IMR-90 (cell line): ENCODE results near the gene APCDD1L.

Experiments used
- NFE2L2 ChIP-seq: fragments of 150-350 bp; IDR thresholded peaks from 2 replicates; pipeline ENCODE4 v1.6.1; 2016; ENCODE audit warnings: low read depth, mild to moderate bottlenecking, low read length
- POLR2A ChIP-seq: IDR thresholded peaks from 2 replicates; pipeline ENCODE4 v1.6.1; 2012; ENCODE audit warnings: mild to moderate bottlenecking, low read depth, low read length
- RAD21 ChIP-seq: IDR thresholded peaks from 2 replicates; pipeline ENCODE4 v1.6.1; 2012; ENCODE audit warnings: low read length, improper control_type of control experiment
- TF ChIP-seq, protein P1 (sequence below): conservative IDR thresholded peaks from 2 replicates; pipeline ENCODE4 v1.5.1; 2012; ENCODE audit warnings: mild to moderate bottlenecking, low read depth, low read length, improper control_type of control experiment
- TF ChIP-seq, protein P2 (sequence below): fragments of 150-350 bp; IDR thresholded peaks from 2 replicates; pipeline ENCODE4 v1.6.1; 2017; ENCODE audit warnings: mild to moderate bottlenecking, antibody characterized with exemption, low read length, low read depth

GRCh38 chr20:58546756-58547622 lies 31.8 kb upstream of the APCDD1L start:
- TF ChIP-seq, protein P1, sequence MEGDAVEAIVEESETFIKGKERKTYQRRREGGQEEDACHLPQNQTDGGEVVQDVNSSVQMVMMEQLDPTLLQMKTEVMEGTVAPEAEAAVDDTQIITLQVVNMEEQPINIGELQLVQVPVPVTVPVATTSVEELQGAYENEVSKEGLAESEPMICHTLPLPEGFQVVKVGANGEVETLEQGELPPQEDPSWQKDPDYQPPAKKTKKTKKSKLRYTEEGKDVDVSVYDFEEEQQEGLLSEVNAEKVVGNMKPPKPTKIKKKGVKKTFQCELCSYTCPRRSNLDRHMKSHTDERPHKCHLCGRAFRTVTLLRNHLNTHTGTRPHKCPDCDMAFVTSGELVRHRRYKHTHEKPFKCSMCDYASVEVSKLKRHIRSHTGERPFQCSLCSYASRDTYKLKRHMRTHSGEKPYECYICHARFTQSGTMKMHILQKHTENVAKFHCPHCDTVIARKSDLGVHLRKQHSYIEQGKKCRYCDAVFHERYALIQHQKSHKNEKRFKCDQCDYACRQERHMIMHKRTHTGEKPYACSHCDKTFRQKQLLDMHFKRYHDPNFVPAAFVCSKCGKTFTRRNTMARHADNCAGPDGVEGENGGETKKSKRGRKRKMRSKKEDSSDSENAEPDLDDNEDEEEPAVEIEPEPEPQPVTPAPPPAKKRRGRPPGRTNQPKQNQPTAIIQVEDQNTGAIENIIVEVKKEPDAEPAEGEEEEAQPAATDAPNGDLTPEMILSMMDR = no peak
- TF ChIP-seq POLR2A (no peak), RAD21 (no peak), NFE2L2 (no peak)
- TF ChIP-seq, protein P2, sequence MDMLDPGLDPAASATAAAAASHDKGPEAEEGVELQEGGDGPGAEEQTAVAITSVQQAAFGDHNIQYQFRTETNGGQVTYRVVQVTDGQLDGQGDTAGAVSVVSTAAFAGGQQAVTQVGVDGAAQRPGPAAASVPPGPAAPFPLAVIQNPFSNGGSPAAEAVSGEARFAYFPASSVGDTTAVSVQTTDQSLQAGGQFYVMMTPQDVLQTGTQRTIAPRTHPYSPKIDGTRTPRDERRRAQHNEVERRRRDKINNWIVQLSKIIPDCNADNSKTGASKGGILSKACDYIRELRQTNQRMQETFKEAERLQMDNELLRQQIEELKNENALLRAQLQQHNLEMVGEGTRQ = no peak
